GM19099 (cell line): Measurements from ENCODE around the gene GYPA.

Experiments used
- POLR2A ChIP-seq: IDR thresholded peaks from 3 replicates; pipeline ENCODE4 v1.6.1; 2011; ENCODE audit warnings: low read depth; ENCODE audit not compliant: insufficient read length; ENCODE audit errors: extremely low read depth

The GYPA gene

DNA sequence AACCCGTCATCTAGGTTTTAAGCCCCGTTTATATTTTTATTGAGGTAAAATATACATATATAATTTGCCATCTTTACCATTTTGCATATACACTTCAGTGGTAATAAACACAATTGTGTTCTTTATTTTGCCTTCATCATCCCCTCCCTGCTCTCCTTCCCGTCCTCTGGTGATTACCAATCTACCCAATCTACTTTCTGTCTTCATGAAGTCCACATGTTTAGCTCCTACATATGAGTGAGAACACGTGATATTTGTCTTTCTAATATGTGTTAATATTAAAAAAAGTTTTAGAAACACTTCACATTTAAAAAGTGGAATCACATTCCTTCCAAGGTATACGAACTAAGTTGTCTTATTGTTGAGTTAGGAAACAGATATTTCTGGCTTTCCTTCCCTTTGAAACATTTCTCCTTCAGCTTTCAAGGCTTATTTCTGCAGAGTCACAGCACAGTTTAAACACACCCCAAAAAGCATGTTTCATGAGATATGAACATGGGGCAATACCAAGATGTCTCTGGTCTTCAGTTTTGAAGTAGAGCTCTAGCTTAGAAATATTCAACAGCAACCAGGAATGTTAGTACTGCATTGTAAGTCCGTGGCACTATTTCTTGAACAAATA is 35.9 kb downstream of the GYPA start:
- no peak for TF ChIP-seq POLR2A

DNA sequence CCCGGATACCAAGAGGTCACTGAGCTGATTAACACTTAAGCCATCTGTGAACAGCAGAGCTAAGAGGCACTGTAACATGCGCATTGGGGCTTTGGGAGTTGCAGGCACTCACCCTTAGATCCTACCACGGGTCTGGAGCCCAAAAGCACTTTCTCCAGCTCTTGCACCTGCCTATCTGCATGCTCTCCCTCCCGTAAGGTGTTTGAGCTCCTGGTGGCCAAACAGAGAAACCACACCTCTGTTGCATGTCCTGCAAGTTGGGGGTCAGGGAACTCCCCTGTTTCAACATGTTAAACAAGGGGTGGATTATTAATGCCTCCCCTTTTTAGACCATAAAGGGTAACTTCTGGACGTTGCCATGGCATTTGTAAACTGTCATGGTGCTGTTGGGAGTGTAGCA is 49.8 kb downstream of the GYPA start:
- no peak for TF ChIP-seq POLR2A
